A673 (cell line): ENCODE measurements around the gene PSMB2.

Source experiments
- EZH2 ChIP-seq: fragments of 200-600 bp; sonication (generic); IDR thresholded peaks from 2 replicates; pipeline ENCODE4 v1.6.1; 2017; ENCODE audit warnings: borderline replicate concordance, low read depth, mild to moderate bottlenecking, mixed read lengths, antibody characterized with exemption, low read length; ENCODE audit not compliant: poor library complexity, severe bottlenecking
- TF ChIP-seq, protein P1 (sequence below): fragments of 300-800, 200-600 bp; sonication (generic); conservative IDR thresholded peaks from 2 replicates; pipeline ENCODE4 v1.5.1; 2017; ENCODE audit warnings: low read depth, mild to moderate bottlenecking, antibody characterized with exemption, low read length, moderate library complexity, mixed read lengths

DNA sequence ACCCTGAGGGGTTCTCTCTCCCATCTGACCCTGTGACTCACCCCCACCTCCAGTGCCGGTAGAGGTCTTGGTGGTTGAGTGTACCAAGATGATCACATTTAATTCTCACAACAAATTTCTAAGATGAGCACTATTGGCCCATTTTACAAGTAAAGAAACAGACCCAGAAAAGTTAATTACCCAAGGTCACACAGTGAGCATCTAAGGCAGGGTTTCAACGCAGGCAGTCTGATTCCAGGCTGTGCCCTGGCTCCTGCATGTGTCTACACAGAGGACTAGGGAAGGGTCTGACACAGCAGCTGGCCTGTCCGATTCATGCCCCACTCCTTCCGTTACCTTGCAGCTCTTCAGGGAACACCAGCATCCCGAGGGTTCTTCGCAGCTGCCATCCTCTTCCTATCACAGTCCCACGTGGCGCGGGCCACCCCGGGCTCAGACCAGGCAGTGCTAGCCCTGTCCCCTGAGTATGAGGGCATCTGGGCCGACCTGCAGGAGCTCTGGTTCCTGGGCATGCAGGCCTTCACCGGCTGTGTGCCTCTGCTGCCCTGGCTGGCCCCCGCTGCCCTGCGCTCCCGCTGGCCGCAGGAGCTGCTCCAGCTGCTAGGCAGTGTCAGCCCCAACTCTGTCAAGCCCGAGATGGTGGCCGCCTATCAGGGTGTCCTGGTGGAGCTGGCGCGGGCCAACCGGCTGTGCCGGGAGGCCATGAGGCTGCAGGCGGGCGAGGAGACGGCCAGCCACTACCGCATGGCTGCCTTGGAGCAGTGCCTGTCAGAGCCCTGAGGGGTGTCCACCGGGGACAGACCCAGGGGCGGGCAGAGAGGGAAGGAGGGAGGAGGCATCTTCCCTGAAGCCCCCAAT lies 76.2 kb downstream of the PSMB2 start:
- TF ChIP-seq, protein P1, sequence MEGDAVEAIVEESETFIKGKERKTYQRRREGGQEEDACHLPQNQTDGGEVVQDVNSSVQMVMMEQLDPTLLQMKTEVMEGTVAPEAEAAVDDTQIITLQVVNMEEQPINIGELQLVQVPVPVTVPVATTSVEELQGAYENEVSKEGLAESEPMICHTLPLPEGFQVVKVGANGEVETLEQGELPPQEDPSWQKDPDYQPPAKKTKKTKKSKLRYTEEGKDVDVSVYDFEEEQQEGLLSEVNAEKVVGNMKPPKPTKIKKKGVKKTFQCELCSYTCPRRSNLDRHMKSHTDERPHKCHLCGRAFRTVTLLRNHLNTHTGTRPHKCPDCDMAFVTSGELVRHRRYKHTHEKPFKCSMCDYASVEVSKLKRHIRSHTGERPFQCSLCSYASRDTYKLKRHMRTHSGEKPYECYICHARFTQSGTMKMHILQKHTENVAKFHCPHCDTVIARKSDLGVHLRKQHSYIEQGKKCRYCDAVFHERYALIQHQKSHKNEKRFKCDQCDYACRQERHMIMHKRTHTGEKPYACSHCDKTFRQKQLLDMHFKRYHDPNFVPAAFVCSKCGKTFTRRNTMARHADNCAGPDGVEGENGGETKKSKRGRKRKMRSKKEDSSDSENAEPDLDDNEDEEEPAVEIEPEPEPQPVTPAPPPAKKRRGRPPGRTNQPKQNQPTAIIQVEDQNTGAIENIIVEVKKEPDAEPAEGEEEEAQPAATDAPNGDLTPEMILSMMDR, result no peak; the same call in 1 of the 2 replicates
- no peak for TF ChIP-seq EZH2
